ENCODE results near the gene PCK2.

DNA sequence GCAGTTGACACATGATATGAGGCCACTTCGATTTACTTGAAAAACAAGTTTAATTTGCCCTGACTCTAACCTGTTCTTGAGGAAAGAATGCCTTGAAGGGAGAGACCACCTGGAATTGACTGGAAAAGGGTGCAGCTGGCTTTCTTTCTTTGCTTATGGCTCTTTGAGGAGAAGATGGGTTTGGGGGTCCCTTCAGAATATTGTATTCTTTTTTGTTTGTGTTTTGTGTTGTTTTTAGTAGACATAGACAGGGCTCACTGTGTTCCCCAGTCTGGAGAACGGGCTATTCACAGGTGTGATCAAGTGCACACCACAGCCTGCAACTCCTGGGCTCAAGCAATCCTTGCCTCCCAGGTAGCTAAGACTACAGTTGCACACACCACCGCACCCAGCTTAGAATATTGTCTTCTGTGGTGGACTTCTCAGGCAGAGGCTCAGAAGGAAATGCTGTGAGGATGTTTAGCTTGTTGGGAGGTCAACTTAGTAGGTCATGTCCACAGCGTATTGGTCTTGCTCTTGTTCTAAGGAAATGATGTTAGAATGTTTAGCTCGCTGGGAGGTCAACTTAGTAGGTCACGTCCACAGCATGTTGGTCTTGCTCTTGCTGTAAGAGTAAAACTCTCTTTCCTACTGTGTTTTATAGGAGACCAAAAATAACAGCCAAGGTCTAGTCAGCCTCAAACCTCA, 22.2 kb downstream of the PCK2 start:
- TF ChIP-seq CTCF (IDR thresholded peaks at IDR 0.05) (no peak), POLR2A (IDR thresholded peaks at IDR 0.05) (no peak), EP300 (IDR thresholded peaks at IDR 0.05) (no peak)
